HG03135 (cell line): ENCODE results near the gene RUNDC3A.

Experiments used
- ATAC-seq: cut with Tn5 transposase; IDR thresholded peaks from one replicate; pipeline ENCODE4 v1.9.1; 2021; ENCODE audit warnings: mild to moderate bottlenecking, moderate library complexity; ENCODE audit not compliant: unreplicated experiment

The RUNDC3A gene

GRCh38 chr17:44308320-44308818 is at the start of gene RUNDC3A:
RUNDC3A (plus strand) TSS chr17:44308601; CDS start chr17:44308833, 232 bp downstream.
- ATAC-seq, result peak; percentile 51

DNA sequence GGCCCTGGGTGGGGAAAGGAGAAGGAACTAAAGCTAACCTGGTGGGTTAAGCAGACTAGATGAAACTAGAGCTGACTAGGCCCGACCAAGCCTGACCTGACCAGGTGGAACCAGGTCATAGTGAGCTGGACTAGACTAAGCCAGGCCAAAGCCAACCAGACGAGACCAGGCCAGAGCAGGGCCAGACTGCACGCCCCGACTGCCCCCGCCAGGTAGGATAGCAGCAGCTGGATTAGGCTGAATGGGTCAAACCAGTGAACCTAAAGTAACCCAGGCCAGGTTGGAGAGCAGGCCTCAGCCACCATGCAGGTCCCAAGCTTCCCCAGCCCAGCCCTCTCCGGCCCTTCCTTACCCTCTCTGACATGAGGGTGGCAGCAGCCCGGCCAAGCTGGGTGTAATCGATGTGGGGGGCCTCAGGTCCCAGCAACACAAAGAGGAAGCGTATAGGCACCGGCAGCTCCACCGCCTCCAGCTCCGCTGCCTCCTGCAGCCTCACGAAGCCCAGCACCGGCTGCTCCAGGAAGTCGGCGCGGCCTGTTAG is 49.5 kb upstream of the RUNDC3A start:
- ATAC-seq, result no peak

- ATAC-seq, result no peak
These were observed 48.1 kb upstream of the RUNDC3A start for GRCh38 chr17:44260296-44260695.

- ATAC-seq, result no peak
These were observed 45.7 kb upstream of the RUNDC3A start for GRCh38 chr17:44262654-44263225.

DNA sequence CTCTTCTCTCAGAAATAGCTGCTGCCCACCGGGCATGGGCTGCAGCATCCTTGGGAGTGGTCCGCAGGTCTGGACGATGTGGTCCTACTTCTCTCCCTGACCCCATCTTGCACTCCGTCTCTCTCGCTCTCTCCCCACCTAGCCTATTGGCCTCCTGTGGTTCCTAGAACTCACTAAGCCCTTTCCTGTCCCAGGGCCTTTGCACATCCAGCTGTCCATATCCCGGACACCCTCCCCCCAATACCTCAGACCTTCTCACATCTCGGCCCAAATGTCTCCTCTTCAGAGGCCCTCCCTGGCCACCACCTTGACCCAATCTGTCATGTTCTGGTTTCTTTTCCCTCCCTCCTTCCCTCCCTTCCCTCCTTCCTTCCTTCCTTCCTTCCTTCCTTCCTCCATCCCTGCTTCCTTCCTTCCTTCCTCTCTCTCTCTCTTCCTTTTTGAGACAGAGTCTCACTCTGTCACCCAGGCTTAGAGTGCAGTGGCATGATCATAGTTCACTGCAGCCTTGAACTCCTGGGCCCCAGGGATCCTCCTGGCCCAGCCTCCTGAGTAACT is 45.0 kb upstream of the RUNDC3A start:
- ATAC-seq, result no peak

- ATAC-seq, result no peak
These were observed 41.8 kb upstream of the RUNDC3A start for GRCh38 chr17:44266402-44267164.

DNA sequence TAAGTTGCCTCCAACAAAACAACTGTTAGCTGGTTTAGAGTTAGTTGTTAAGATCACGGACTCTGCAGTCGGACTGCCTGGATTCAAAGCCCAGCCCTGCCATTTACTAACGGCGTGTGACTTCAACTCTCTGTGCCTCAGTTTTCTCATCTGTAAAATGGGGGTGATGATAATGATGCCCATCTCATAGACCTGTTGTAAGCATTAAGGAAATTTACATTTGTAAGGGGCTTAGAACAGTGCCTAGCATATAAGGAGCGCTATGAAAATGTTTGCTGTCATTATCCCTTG is 41.3 kb upstream of the RUNDC3A start:
- no peak for ATAC-seq

DNA sequence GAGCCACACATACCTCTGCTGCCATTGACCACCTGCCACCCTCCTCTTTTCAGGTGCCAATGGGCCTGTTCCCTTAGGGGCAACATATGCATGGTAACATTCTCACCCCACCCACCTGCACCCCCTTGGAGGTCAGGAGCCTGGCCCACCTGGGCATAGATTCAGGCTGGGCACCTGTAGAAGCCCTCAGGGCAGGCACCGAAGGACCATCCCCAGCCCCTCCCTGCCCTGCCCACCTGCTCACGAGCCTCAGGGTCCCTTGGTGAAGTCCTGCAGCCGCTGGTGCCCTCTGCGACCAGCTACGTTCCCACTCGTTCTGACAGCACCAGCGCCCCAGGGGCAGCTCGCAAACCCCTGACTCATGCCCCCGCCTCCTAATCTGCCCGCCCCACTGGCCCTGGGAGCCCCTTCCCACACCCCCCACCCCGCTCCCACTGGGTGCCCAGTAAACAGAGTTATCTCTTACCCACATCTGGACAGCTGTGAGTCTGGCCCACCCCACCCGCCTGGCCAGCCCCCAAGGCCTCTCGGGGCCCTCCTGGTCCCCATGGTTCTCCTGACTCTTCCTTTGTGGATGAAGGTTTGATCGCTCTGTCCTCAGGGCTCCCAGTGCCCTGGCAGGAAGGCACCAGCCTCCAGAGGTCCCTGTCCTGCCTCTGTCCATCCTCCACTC is 40.4 kb upstream of the RUNDC3A start, which contains the start of gene SLC4A1:
SLC4A1 (minus strand) TSS at position 318 of the 673 bp plus-strand sequence. CDS start 5,269 bp downstream, outside the sequence.
- no peak for ATAC-seq

DNA sequence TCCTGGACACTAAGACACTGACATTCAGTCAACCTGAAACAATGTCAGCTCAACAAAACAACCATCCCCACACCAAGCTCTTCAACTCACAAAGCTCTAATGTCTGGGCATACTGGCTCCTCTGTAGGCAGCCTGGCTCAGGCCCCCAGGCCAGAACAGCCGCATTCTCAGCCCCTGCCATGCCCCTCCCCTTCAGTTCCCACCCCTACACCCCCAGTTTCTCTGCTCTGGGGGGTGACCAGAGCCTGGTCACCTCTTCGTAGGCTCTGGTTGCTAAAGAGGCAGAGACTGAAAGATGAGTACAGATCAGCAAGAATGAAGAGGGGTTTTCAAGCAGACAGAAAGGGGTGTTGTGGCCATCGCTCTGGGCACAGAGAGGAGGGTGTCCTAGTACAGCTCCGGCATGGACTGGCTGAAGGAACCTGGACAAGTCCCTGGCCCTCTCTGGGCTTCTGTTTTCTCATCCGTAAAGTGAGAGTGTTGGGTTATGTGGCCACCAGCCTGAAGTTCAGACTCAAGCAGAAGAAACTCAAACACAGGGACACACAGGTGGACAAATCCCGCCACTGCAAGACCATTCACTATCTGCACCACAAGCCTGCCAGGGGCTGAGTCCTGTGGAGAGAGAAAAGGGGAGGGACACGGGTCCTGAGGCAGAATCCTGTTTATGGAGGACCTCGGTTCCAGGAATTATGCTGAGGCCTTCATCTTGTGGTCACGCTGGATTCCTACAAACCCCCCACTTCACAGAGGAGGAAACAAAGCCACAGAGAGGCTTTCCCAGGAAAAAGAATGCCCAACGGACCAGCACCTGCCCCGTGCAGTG is 39.5 kb upstream of the RUNDC3A start:
- ATAC-seq, result no peak

DNA sequence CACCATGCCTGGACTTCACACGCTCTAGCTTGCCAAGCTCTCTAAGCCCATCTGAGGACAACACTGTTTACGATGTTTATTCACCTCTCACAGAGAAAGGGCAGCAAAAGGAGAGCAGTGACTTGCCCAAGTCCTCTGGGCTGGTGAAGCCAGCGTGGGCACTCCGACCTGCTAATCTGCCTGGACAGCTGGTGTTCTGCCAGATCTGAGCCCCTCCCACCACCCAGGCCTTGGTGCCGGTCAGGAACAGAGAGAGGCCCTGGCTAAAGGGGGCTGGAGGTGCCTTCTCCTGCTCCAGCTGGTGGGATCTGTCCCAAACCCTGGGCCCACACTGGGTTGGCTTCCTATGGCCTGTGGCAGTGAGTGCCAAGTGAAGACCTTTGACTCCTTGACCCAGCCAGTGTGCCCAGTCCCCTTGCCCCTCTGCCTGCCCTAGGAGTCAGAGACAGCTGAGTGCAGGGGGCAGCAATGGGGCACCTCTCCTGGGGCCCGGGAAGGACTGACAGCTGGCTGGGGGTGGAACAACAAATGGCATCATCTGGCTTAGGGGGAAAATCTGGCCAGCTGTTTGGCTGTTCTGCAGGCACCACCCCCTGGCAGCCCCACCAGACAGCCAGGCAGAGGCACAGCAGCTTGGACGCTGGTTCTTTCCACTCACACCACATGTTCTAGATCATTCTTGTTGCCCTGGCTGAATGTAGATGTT is 38.7 kb upstream of the RUNDC3A start:
- ATAC-seq, result no peak

- no peak for ATAC-seq
These were observed 36.0 kb upstream of the RUNDC3A start for GRCh38 chr17:44272321-44272951.

DNA sequence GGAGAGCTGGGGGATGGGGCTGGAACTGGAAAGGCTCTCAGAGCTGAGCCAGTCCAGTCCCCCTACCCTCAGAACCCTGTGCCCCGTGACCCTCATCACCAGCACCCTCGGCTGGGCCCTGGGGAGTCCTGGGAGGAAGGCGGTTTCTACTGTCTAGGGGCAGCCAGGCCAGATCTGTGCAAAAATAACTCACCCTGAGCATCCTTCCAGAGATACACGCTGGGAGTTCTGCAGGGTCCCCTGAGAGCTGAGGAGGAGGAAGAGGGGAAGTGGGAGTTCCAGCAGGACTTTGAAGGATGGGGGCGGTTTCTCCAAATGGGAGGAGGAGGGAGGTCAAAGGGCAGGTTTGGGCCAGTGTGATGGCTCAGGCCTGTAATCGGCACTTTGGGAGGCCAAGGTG is 35.4 kb upstream of the RUNDC3A start:
- no peak for ATAC-seq

- no peak for ATAC-seq
These were observed 34.8 kb upstream of the RUNDC3A start for GRCh38 chr17:44273607-44274006.

- ATAC-seq, result no peak
These were observed 30.4 kb upstream of the RUNDC3A start for GRCh38 chr17:44277976-44278375.

DNA sequence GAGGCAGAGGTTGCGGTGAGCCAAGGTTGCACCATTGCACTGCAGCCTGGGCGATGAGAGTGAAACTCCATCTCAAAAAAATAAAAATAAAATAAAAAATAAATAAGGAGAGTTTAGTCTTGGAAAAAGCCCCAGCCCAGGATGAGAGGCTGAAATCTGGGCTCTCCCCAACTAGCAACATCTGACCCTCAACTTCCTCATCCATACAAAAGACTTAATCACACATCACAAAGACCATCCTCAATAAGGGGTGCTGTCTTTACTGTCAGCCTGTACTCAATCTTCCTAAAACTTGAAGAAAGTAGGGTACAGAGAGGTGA is 29.1 kb upstream of the RUNDC3A start:
- ATAC-seq, result no peak

GRCh38 chr17:44279666-44280391 is 28.6 kb upstream of the RUNDC3A start:
- ATAC-seq, result peak; percentile 84

DNA sequence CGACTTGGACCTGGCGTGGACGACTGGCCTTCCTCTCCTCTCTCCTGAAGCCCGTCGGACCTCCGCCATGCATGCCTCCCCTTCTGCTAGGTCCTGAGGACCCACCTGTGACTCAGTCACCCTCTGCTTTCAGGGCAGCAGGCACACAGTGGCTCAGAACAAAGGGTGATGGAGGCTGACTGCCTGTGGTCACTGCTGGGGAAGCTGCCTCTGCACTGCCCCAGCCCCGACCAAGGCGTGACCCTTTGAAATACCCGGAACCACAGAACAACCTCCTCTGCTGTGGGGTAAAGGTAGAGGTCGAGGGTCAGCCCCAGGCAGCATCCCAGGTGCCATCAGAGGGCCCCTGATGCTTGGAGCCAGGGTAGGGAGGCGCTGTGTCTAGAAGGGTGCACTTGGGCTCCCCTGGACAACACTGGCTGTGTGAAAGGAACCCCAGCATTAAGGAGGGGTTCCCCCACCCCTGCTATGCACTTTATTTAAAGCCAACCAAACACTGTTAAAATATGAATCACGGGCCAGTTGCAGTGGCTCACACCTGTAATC is 27.9 kb upstream of the RUNDC3A start:
- ATAC-seq, result no peak

- ATAC-seq, result no peak
These were observed 26.8 kb upstream of the RUNDC3A start for GRCh38 chr17:44281570-44281969.

- no peak for ATAC-seq
These were observed 26.1 kb upstream of the RUNDC3A start for GRCh38 chr17:44282264-44282663.
